CD14-positive monocyte (primary cell): ENCODE data around the gene PANX2. TPM values are rescaled to one million over a fixed set of nuclear protein-coding genes. Genes with fewer than 3 reads are reported as not detected.

Experiments
- DNase-seq, 3 donors: peaks; one replicate each; pipeline ENCODE4 v3.0.0-alpha.2; 2011 to 2022
- H2AFZ ChIP-seq: 2 replicates; pipeline ENCODE4 v1.6.0; 2012; ENCODE audit warnings: mild to moderate bottlenecking, low read depth, low read length, inconsistent platforms; ENCODE audit not compliant: insufficient read depth, poor library complexity, severe bottlenecking
- H3K27ac ChIP-seq, 2 donors: 1 replicate in 1 of 2; 2 replicates in 1 of 2; pipeline ENCODE4 v1.5.1; 2012 to 2013; ENCODE audit warnings: low read length in 2 of 2, control low read depth in 1 of 2, inconsistent platforms in 1 of 2, low read depth in 1 of 2, mild to moderate bottlenecking in 1 of 2
- H3K27me3 ChIP-seq, 2 donors: one replicate each; pipeline versions ENCODE4 v1.6.0 to v1.6.1; 2011 to 2013; ENCODE audit warnings: low read length in 2 of 2; ENCODE audit not compliant: control insufficient read depth in 2 of 2, insufficient read depth in 2 of 2
- H3K36me3 ChIP-seq, 2 donors: replicated peaks in 1 of 2; 1 replicate in 1 of 2; 2 replicates in 1 of 2; pipeline versions ENCODE4 v1.5.1 to v1.6.1; 2012 to 2013; ENCODE audit warnings: low read length in 2 of 2, control low read depth in 1 of 2, inconsistent platforms in 1 of 2, mild to moderate bottlenecking in 1 of 2; ENCODE audit not compliant: insufficient read depth in 2 of 2, control insufficient read depth in 1 of 2
- H3K4me1 ChIP-seq, 2 donors: 1 replicate in 1 of 2; 2 replicates in 1 of 2; pipeline versions ENCODE4 v1.5.1 to v1.6.1; 2012 to 2013; ENCODE audit warnings: low read length in 2 of 2, control low read depth in 1 of 2, inconsistent platforms in 1 of 2, mild to moderate bottlenecking in 1 of 2, moderate library complexity in 1 of 2; ENCODE audit not compliant: insufficient read depth in 2 of 2, control insufficient read depth in 1 of 2
- H3K4me2 ChIP-seq: replicated peaks from 2 replicates; pipeline ENCODE3; 2012; ENCODE audit warnings: low read length, moderate library complexity, mild to moderate bottlenecking; ENCODE audit not compliant: poor library complexity, severe bottlenecking; ENCODE audit errors: extremely low read depth
- H3K4me3 ChIP-seq, 3 experiments: fragments of 200-600 bp in 1 of 3; sonication (generic) in 1 of 3; replicated peaks in 1 of 3; 1 replicate in 2 of 3; 2 replicates in 1 of 3; pipeline ENCODE4 v1.5.1; 2011 to 2013; ENCODE audit warnings: low read length in 3 of 3, mild to moderate bottlenecking in 3 of 3, control low read depth in 2 of 3, low read depth in 2 of 3, inconsistent platforms in 1 of 3, moderate library complexity in 1 of 3
- H3K79me2 ChIP-seq: 2 replicates; pipeline ENCODE4 v1.6.0; 2012; ENCODE audit warnings: mild to moderate bottlenecking, control low read depth, inconsistent platforms, low read length, moderate library complexity; ENCODE audit not compliant: insufficient read depth
- H3K9ac ChIP-seq: 2 replicates; pipeline ENCODE4 v1.6.0; 2017; ENCODE audit warnings: low read length, mild to moderate bottlenecking; ENCODE audit not compliant: insufficient read depth, poor library complexity, severe bottlenecking
- H3K9me3 ChIP-seq, 2 donors: replicated peaks in 1 of 2; 1 replicate in 1 of 2; 2 replicates in 1 of 2; pipeline versions ENCODE4 v1.5.1 to v1.6.1; 2012 to 2013; ENCODE audit warnings: low read length in 2 of 2, control low read depth in 1 of 2; ENCODE audit not compliant: control insufficient read depth in 1 of 2, insufficient read depth in 1 of 2
- H4K20me1 ChIP-seq: 2 replicates; pipeline ENCODE4 v1.6.0; 2012; ENCODE audit warnings: mild to moderate bottlenecking, low read length, control low read depth, moderate library complexity; ENCODE audit not compliant: insufficient read depth
- H3K27ac Mint-ChIP-seq, 7 donors: one replicate each; pipeline ENCODE4 v1.8.0; 2020; ENCODE audit warnings: mild to moderate bottlenecking in 7 of 7, mixed read lengths in 7 of 7, moderate library complexity in 6 of 7, inconsistent platforms in 2 of 7
- H3K27me3 Mint-ChIP-seq, 3 donors: one replicate each; pipeline ENCODE4 v1.8.0; 2021 to 2022; ENCODE audit warnings: low read depth in 3 of 3, mild to moderate bottlenecking in 3 of 3, mixed read lengths in 3 of 3, moderate library complexity in 3 of 3, inconsistent platforms in 1 of 3
- H3K36me3 Mint-ChIP-seq, 2 donors: one replicate each; pipeline ENCODE4 v1.8.0; 2020; ENCODE audit warnings: mixed read lengths in 2 of 2, inconsistent platforms in 1 of 2, mild to moderate bottlenecking in 1 of 2
- H3K4me1 Mint-ChIP-seq: one replicate; pipeline ENCODE4 v1.8.0; 2020; ENCODE audit warnings: mild to moderate bottlenecking, mixed read lengths
- H3K4me3 Mint-ChIP-seq, 2 donors: one replicate each; pipeline ENCODE4 v1.8.0; 2020; ENCODE audit warnings: mild to moderate bottlenecking in 2 of 2, mixed read lengths in 2 of 2, moderate library complexity in 1 of 2
- H3K9me3 Mint-ChIP-seq, 7 donors: one replicate each; pipeline ENCODE4 v1.8.0; 2020 to 2022; ENCODE audit warnings: mixed read lengths in 7 of 7, mild to moderate bottlenecking in 6 of 7, moderate library complexity in 6 of 7, inconsistent platforms in 2 of 7
- WGBS: methylation state at CpG from one replicate; pipeline ENCODE4 v1.1.5; 2013; ENCODE audit warnings: missing lambda C conversion rate; ENCODE audit not compliant: insufficient coverage; 5-methylcytosine and 5-hydroxymethylcytosine counted together
- intact Hi-C, 2 donors: fragments of 100-400 bp; cut with micrococcal nuclease; formaldehyde crosslinking; loops; one replicate each; pipeline versions ENCODE4 v1.15.0 to v1.15.1; 2023
- polyA plus RNA-seq, 3 donors: library from polyadenylated mRNA; depleted of rRNA in 1 of 3; unstranded in 2 of 3; stranded (reverse) in 1 of 3; fragments of 300-500 nt in 2 of 3; fragments of >200 nt in 1 of 3; fragmentation: Illumina TruSeq in 2 of 3; gene quantifications; 1 replicate in 2 of 3; 2 replicates in 1 of 3; pipeline ENCODE4 v1.2.3, GENCODE V29; 2012 to 2021
- TF ChIP-seq, protein P1 (sequence below): fragments of 200-600 bp; IDR thresholded peaks from one replicate; pipeline ENCODE4 v1.8.0; 2022; ENCODE audit warnings: antibody characterized with exemption, mild to moderate bottlenecking

Gene PANX2
- polyA plus RNA-seq, 3 donors, result 0.05 to 6.0 TPM; not detected in 1

DNA sequence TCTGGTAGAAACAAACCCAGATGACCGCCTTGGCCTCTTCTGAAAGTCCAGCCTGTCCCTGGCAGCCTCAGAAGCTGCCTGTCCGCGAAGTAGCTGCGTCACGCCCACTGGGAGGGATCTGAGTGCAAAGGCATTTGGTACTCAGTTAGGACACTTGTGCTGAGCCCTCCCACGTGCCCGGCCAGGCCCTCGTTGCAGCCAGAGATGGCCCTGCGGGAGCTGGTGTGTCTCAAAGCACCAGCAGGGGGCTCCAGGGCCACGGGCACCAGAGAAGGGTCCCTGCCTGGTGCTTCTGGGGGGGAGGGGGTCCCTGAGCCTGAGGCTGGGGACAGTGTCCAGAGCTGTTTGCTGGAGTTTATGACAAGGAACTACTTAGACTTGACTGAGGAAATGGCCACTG lies 36.1 kb downstream of the PANX2 start:
- Mint-ChIP-seq H3K27ac (peak overlapping the region in 5 of 7 donors; percentile 60 to 82 (median 67)), H3K27me3 (peaks cover 0 to 2% (median 0%) of the 10 kb centered on the region in 3 donors), H3K9me3 (peaks cover 0 to 3% (median 0%) of the 10 kb centered on the region in 7 donors), H3K4me3 (no peak overlapping the region), H3K4me1 (peaks cover 57% of the 10 kb centered on the region), H3K36me3 (peaks cover 61 to 67% of the 10 kb centered on the region in 2 donors)
- intact Hi-C loops, result loop anchor here in 1 of 2 donors (5.0 to 10.0 kb wide), 2 partner anchors 34 to 282 kb away; partner anchors contain the start of gene PANX2
- H3K9me3 ChIP-seq, result no peaks in the 10 kb centered on the region
- no peak overlapping the region for H3K4me2 ChIP-seq
- no peak overlapping the region for H2AFZ ChIP-seq
- H3K4me3 ChIP-seq, result no peak overlapping the region
- H3K27me3 ChIP-seq, result no peaks in the 10 kb centered on the region
- H3K4me1 ChIP-seq, result peaks cover 54 to 67% of the 10 kb centered on the region in 2 donors
- no peak for DNase-seq
- TF ChIP-seq, protein P1, sequence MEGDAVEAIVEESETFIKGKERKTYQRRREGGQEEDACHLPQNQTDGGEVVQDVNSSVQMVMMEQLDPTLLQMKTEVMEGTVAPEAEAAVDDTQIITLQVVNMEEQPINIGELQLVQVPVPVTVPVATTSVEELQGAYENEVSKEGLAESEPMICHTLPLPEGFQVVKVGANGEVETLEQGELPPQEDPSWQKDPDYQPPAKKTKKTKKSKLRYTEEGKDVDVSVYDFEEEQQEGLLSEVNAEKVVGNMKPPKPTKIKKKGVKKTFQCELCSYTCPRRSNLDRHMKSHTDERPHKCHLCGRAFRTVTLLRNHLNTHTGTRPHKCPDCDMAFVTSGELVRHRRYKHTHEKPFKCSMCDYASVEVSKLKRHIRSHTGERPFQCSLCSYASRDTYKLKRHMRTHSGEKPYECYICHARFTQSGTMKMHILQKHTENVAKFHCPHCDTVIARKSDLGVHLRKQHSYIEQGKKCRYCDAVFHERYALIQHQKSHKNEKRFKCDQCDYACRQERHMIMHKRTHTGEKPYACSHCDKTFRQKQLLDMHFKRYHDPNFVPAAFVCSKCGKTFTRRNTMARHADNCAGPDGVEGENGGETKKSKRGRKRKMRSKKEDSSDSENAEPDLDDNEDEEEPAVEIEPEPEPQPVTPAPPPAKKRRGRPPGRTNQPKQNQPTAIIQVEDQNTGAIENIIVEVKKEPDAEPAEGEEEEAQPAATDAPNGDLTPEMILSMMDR, result peak; percentile 58
- 83% methylated on average over 10 of the region's 10 CpGs for WGBS
- peak overlapping the region in 1 of 2 donors; percentile 50 for H3K27ac ChIP-seq
- H3K79me2 ChIP-seq, result peaks cover 76% of the 10 kb centered on the region
- peaks cover 80% of the 10 kb centered on the region for H4K20me1 ChIP-seq
- H3K36me3 ChIP-seq, result peaks cover 42 to 51% of the 10 kb centered on the region in 2 donors
- H3K9ac ChIP-seq, result no peak overlapping the region

DNA sequence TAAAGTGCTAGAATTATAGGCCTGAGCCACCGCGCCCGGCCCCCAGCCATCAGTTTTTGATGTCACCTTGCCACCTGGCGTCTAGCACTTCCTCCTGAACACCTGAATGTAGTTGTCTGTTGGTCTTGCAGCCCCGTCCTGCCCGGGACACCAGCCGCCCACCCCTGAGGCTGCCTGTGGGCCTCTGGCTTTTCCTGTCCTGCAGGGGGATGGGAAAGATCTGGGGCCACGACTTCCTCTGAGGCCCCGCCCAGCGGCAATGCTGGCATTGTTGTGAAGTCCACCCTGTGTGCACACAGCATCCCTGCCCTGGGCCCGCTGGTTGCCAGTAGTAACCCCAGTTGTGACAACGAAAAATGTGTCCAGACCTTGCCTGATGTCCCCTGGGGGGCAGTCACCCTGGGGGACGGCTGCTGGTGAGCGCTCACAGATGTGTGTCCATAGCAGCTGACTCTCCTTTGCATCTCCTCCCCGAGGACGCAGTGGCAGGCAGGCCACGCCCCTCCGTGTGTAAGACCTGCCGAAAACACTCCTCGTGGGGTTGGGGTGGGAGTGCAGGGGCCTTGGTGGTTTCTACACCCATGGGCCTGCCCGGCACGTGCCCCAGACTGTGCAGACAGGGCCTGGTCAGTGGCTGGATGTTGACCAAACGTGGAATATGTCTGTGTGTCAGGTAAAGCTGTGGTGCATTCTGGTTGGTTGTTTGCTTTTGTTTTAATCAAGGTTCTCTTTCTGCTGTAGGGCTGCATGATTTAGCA lies 37.0 kb downstream of the PANX2 start:
- Mint-ChIP-seq H3K4me3 (peak overlapping the region; percentile 34 to 60), H3K27me3 (no peaks in the 10 kb centered on the region)
- peak in 1 of 3 donors; percentile 39 for DNase-seq

More for the DNA sequence above, 37.0 kb downstream of the PANX2 start:
- H4K20me1 ChIP-seq, result peaks cover 80% of the 10 kb centered on the region
- intact Hi-C loops, result loop anchor here in 1 of 2 donors (5.0 to 10.0 kb wide), 2 partner anchors 35 to 283 kb away; partner anchors contain the start of gene PANX2
- H3K36me3 Mint-ChIP-seq, result peaks cover 62 to 71% of the 10 kb centered on the region in 2 donors
- H3K9me3 Mint-ChIP-seq, result peaks cover 0 to 3% (median 0%) of the 10 kb centered on the region in 7 donors
- peak overlapping the region in 6 of 7 donors; percentile 23 to 92 (median 78) for H3K27ac Mint-ChIP-seq
- H3K27me3 ChIP-seq, result no peaks in the 10 kb centered on the region
- H2AFZ ChIP-seq, result no peak overlapping the region
- H3K4me3 ChIP-seq, result no peak overlapping the region
- H3K79me2 ChIP-seq, result peaks cover 74% of the 10 kb centered on the region
- WGBS, result 53% methylated on average over 16 of the region's 23 CpGs
- peak overlapping the region; percentile 9 to 50 for H3K27ac ChIP-seq
- H3K9me3 ChIP-seq, result no peaks in the 10 kb centered on the region
- H3K36me3 ChIP-seq, result peaks cover 48 to 60% of the 10 kb centered on the region in 2 donors
- H3K4me1 Mint-ChIP-seq, result peaks cover 49% of the 10 kb centered on the region
- no peak overlapping the region for H3K9ac ChIP-seq
- TF ChIP-seq, protein P1, result no peak
- H3K4me2 ChIP-seq, result no peak overlapping the region
- peaks cover 46 to 57% of the 10 kb centered on the region in 2 donors for H3K4me1 ChIP-seq
